Endothelial cell (in vitro differentiated cells): ENCODE data around the gene BCOR. TPM values are rescaled to one million over a fixed set of nuclear protein-coding genes. Genes with fewer than 3 reads are reported as not detected.

Experiments used
- DNase-seq: peaks from one replicate; pipeline ENCODE4 v3.0.0; 2021; ENCODE audit warnings: low spot score
- H3K27ac Mint-ChIP-seq: one replicate; pipeline ENCODE4 v1.8.0; 2021; ENCODE audit warnings: mixed read lengths, inconsistent platforms; ENCODE audit not compliant: unreplicated experiment
- H3K27me3 Mint-ChIP-seq: one replicate; pipeline ENCODE4 v1.8.0; 2021; ENCODE audit warnings: mild to moderate bottlenecking, moderate library complexity, mixed read lengths, inconsistent platforms; ENCODE audit not compliant: unreplicated experiment
- H3K36me3 Mint-ChIP-seq: one replicate; pipeline ENCODE4 v1.8.0; 2021; ENCODE audit warnings: mild to moderate bottlenecking, low read depth, mixed read lengths, inconsistent platforms; ENCODE audit not compliant: unreplicated experiment
- H3K4me1 Mint-ChIP-seq: one replicate; pipeline ENCODE4 v1.8.0; 2021; ENCODE audit warnings: mild to moderate bottlenecking, mixed read lengths, inconsistent platforms; ENCODE audit not compliant: unreplicated experiment
- H3K4me3 Mint-ChIP-seq: one replicate; pipeline ENCODE4 v1.8.0; 2021; ENCODE audit warnings: mild to moderate bottlenecking, mixed read lengths, inconsistent platforms; ENCODE audit not compliant: unreplicated experiment
- H3K9me3 Mint-ChIP-seq: one replicate; pipeline ENCODE4 v1.8.0; 2021; ENCODE audit warnings: mixed read lengths, inconsistent platforms; ENCODE audit not compliant: unreplicated experiment
- total RNA-seq: library from RNA; stranded (reverse); fragmentation: NEBNext Ultra II Directional; extraction: Animal tissue kit (Norgen Biotek cat#: 25700); gene quantifications from one replicate; pipeline ENCODE4 v1.2.1, GENCODE V29; 2021; ENCODE audit not compliant: unreplicated experiment
- TF ChIP-seq, protein P1 (sequence below): fragments of 200-600 bp; sonication (generic); IDR thresholded peaks from one replicate; pipeline ENCODE4 v1.5.0; 2021; ENCODE audit warnings: antibody characterized with exemption; ENCODE audit not compliant: unreplicated experiment

BCOR gene
- total RNA-seq, 1 donor from 2014 or later = 34.5 TPM

DNA sequence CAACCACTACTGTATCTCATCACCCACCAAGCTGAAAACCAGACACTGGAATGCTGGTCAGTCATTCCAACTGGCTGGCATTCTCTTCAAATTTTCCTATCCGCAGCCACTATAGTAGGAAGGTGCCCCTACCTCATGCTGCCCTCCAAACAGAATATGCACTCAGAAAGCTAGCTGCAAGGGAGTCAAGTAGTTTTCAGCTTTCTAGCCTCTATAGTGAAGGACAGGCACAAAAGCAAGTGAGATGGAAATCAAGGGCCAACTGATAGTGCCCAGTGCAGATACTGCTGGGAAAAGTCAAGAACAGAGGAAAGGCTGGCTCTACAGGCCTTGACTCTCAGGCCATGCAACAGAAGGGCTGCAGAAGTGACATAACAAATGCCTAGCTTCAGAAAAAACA lies 47.2 kb downstream of the BCOR start:
- H3K9me3 Mint-ChIP-seq = peaks cover 3% of the 10 kb centered on the region
- no peak for DNase-seq
- H3K4me3 Mint-ChIP-seq = no peak overlapping the region
- H3K4me1 Mint-ChIP-seq = no peaks in the 10 kb centered on the region
- no peak overlapping the region for H3K27ac Mint-ChIP-seq
- H3K36me3 Mint-ChIP-seq = peaks cover 68% of the 10 kb centered on the region
- TF ChIP-seq, protein P1, sequence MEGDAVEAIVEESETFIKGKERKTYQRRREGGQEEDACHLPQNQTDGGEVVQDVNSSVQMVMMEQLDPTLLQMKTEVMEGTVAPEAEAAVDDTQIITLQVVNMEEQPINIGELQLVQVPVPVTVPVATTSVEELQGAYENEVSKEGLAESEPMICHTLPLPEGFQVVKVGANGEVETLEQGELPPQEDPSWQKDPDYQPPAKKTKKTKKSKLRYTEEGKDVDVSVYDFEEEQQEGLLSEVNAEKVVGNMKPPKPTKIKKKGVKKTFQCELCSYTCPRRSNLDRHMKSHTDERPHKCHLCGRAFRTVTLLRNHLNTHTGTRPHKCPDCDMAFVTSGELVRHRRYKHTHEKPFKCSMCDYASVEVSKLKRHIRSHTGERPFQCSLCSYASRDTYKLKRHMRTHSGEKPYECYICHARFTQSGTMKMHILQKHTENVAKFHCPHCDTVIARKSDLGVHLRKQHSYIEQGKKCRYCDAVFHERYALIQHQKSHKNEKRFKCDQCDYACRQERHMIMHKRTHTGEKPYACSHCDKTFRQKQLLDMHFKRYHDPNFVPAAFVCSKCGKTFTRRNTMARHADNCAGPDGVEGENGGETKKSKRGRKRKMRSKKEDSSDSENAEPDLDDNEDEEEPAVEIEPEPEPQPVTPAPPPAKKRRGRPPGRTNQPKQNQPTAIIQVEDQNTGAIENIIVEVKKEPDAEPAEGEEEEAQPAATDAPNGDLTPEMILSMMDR = no peak
- peaks cover 1% of the 10 kb centered on the region for H3K27me3 Mint-ChIP-seq

DNA sequence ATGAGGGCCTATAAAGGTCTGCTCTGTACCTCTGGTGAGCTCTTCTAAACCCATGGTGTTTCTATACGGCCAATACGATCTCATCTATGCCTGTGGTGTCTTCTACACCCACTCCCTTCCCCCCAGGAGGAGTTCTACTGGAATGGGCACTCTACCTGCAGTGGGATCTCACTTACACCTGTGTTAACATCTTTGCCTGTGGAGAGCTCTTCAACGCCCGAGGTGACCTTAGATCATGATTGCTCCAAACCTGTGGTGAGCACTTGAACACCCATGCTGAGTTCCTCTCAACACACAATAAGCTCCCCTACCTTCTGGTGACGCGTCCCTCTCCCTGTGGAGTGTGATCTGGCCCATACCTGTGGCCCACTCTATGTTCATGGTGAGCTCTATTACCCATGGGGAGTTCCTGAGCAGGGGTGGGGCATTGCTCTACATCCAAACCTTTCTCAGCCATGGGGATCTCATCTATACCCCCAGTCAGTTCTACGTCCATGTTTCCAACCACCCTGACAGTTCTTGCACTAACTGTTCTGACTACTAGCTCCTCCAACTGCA lies 48.6 kb downstream of the BCOR start:
- Mint-ChIP-seq H3K27ac (no peak overlapping the region), H3K4me3 (peak overlapping the region; percentile 52), H3K27me3 (no peaks in the 10 kb centered on the region), H3K36me3 (peaks cover 65% of the 10 kb centered on the region), H3K4me1 (no peaks in the 10 kb centered on the region), H3K9me3 (peaks cover 3% of the 10 kb centered on the region)
- no peak for DNase-seq
- TF ChIP-seq, protein P1 = no peak

DNA sequence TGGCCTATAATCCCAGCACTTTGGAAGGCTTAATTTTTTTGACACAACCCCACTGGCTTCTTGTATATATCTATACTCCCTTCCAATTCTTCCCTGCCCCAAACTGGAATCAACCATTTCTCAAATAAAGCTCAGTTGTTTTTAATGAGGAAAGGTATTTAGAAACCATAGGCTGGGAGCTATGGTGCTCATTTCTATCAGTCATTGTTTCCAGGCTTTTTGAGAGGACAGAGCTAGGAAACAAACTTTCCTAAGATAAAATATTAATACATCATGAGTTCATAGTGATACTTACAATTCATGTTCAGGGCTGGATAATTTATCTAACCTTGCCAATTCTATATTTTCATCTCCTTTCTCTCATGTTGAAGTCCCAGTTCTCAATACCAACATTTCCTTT lies 50.3 kb downstream of the BCOR start:
- H3K4me3 Mint-ChIP-seq = peak overlapping the region; percentile 82
- peaks cover 51% of the 10 kb centered on the region for H3K36me3 Mint-ChIP-seq
- H3K27ac Mint-ChIP-seq = no peak overlapping the region
- H3K4me1 Mint-ChIP-seq = no peaks in the 10 kb centered on the region
- H3K27me3 Mint-ChIP-seq = no peaks in the 10 kb centered on the region
- DNase-seq = no peak
- TF ChIP-seq, protein P1 = no peak
- no peaks in the 10 kb centered on the region for H3K9me3 Mint-ChIP-seq

DNA sequence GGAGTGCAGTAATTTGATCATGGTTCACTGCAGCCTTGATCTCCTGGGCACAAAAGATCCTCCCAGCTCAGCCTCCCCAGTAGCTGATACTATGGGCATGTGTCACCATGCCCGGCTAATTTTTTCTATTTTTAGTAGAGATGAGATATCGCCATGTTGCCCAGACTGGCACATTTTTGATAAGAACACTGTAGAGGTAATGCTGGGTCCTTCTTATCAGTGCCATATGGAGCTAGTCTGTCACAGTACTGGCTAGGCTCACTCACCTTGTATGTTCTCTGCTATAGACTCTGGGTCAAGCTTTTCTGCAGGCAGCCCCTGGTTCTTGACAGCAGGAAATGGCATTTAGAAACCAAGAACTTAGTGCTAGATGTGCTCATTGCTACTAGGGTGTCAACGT lies 53.9 kb downstream of the BCOR start:
- Mint-ChIP-seq H3K36me3 (peaks cover 17% of the 10 kb centered on the region), H3K4me3 (no peak overlapping the region), H3K27me3 (peaks cover 2% of the 10 kb centered on the region), H3K27ac (no peak overlapping the region), H3K4me1 (peaks cover 9% of the 10 kb centered on the region), H3K9me3 (no peaks in the 10 kb centered on the region)
- TF ChIP-seq, protein P1 = no peak
- no peak for DNase-seq

DNA sequence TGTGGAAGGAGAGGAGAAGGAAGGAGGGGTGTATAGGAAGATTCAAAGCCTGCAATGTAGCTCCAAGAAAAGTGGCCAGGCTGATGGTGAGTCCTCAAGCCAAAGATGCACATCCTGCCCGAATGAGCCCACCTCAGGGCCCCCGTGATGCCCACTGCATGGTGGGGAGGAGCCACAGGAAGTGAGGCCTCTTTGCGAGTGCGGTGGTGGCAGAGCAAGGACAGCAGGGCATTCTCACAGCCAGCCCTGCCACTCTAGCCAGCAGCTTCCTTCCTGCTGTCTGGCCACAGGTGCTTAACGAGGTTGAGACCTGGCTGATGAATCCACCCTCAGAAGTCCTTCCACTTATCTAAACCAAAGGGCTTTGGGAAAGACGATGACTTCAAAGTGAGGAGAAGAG lies 55.8 kb downstream of the BCOR start:
- H3K36me3 Mint-ChIP-seq = peaks cover 3% of the 10 kb centered on the region
- DNase-seq = no peak
- TF ChIP-seq, protein P1 = no peak
- no peaks in the 10 kb centered on the region for H3K9me3 Mint-ChIP-seq
- no peak overlapping the region for H3K4me3 Mint-ChIP-seq
- H3K4me1 Mint-ChIP-seq = peaks cover 9% of the 10 kb centered on the region
- peaks cover 2% of the 10 kb centered on the region for H3K27me3 Mint-ChIP-seq
- H3K27ac Mint-ChIP-seq = no peak overlapping the region
